H1 (cell line): ENCODE data around the gene PSG2.
"Not testable (repeated sequence)": the region's sequence is repeated elsewhere in the genome, so short reads cannot be mapped to it uniquely, and the experiment has no call there.

Experiments used
- CBX8 ChIP-seq: fragments of 300-800, 300-1000 bp; sonication (generic); IDR thresholded peaks from 2 replicates; pipeline ENCODE4 v1.7.1; 2016; ENCODE audit warnings: low read depth, low read length, borderline replicate concordance
- CHD1 ChIP-seq: IDR thresholded peaks from 2 replicates; pipeline ENCODE4 v1.6.1; 2012; ENCODE audit warnings: low read depth, low read length, improper control_type of control experiment
- EZH2 ChIP-seq: fragments of 200-600 bp; sonication (generic); IDR thresholded peaks from 2 replicates; pipeline ENCODE4 v1.7.1; 2012; ENCODE audit warnings: low read depth, mild to moderate bottlenecking, moderate library complexity, low read length, inconsistent platforms; ENCODE audit not compliant: severe bottlenecking
- MAFK ChIP-seq: IDR thresholded peaks from 2 replicates; pipeline ENCODE4 v1.6.1; 2012; ENCODE audit warnings: low read depth, mild to moderate bottlenecking, improper control_type of control experiment, low read length
- RAD21 ChIP-seq, 2 experiments: IDR thresholded peaks in 1 of 2; conservative IDR thresholded peaks in 1 of 2; 2 replicates each; pipeline ENCODE4 v1.6.1; 2011; ENCODE audit warnings: low read depth in 2 of 2, low read length in 2 of 2, improper control_type of control experiment in 1 of 2, inconsistent platforms in 1 of 2, mild to moderate bottlenecking in 1 of 2, moderate library complexity in 1 of 2
- TEAD4 ChIP-seq: IDR thresholded peaks from 2 replicates; pipeline ENCODE4 v1.6.1; 2012; ENCODE audit warnings: low read depth, low read length, inconsistent platforms, mixed read lengths
- TF ChIP-seq, protein P1 (sequence below), 3 experiments: IDR thresholded peaks; 1 replicate in 2 of 3; 2 replicates in 1 of 3; pipeline versions ENCODE4 v1.5.1 to v1.6.1; 2011; ENCODE audit warnings: low read length in 3 of 3, mild to moderate bottlenecking in 3 of 3, inconsistent platforms in 2 of 3, low read depth in 1 of 3, moderate library complexity in 1 of 3; ENCODE audit not compliant: insufficient read depth in 1 of 3; ENCODE audit errors: control extremely low read depth in 1 of 3
- TF ChIP-seq, protein P2 (sequence below): IDR thresholded peaks from 2 replicates; pipeline ENCODE4 v1.6.1; 2011; ENCODE audit warnings: low read length, improper control_type of control experiment

DNA sequence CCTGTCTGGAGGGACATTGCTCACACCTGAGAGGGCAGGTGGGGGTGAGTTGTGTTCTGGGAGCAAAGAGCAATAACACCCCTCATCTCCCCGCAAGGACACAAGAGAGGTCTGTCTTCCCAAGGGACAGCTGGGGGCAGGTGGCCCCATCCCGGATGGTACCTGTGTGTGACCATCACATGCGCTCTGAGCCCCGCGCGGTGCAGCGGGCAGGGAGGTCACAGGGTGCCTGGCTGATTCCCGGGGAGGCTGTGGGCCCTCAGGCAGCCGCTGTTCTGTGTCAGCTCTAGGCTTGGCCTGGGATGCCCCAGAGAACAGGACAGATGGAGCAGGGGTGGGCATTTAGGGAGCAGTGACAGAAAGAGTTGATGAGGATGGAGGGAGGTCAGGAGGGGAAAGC lies 1.2 kb upstream of the PSG2 start:
- TF ChIP-seq, protein P1, sequence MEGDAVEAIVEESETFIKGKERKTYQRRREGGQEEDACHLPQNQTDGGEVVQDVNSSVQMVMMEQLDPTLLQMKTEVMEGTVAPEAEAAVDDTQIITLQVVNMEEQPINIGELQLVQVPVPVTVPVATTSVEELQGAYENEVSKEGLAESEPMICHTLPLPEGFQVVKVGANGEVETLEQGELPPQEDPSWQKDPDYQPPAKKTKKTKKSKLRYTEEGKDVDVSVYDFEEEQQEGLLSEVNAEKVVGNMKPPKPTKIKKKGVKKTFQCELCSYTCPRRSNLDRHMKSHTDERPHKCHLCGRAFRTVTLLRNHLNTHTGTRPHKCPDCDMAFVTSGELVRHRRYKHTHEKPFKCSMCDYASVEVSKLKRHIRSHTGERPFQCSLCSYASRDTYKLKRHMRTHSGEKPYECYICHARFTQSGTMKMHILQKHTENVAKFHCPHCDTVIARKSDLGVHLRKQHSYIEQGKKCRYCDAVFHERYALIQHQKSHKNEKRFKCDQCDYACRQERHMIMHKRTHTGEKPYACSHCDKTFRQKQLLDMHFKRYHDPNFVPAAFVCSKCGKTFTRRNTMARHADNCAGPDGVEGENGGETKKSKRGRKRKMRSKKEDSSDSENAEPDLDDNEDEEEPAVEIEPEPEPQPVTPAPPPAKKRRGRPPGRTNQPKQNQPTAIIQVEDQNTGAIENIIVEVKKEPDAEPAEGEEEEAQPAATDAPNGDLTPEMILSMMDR (IDR thresholded peaks at IDR 0.05; ENCODE audit: control extremely low read depth in 1 of 3, insufficient read depth in 1 of 3, low read depth in 1 of 3, low read length in 3 of 3): not testable (repeated sequence)
- not testable (repeated sequence) for TF ChIP-seq EZH2; RAD21 (IDR thresholded peaks at IDR 0.05 in 1 of 2, conservative IDR thresholded peaks at IDR 0.05 in 1 of 2; ENCODE audit: low read depth in 2 of 2, low read length in 2 of 2); TEAD4; MAFK; CHD1; CBX8
- TF ChIP-seq, protein P2, sequence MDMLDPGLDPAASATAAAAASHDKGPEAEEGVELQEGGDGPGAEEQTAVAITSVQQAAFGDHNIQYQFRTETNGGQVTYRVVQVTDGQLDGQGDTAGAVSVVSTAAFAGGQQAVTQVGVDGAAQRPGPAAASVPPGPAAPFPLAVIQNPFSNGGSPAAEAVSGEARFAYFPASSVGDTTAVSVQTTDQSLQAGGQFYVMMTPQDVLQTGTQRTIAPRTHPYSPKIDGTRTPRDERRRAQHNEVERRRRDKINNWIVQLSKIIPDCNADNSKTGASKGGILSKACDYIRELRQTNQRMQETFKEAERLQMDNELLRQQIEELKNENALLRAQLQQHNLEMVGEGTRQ: not testable (repeated sequence)
